ENCODE results near the gene IRF2BPL.

- TF ChIP-seq POLR2A (IDR thresholded peaks at IDR 0.05; ENCODE audit: low read length): no peak
- no peak for TF ChIP-seq GATA1 (IDR thresholded peaks at IDR 0.05; ENCODE audit: low read depth, low read length)
These were observed 14.4 kb downstream of the IRF2BPL start for GRCh38 chr14:77014004-77014604.

All from erythroblast (primary cell).